Kidney epithelial cell (primary cell): ENCODE data around the gene CEP120. TPM values are rescaled to one million over a fixed set of nuclear protein-coding genes. Genes with fewer than 3 reads are reported as not detected.

Source experiments
- DNase-seq: peaks from one replicate; pipeline ENCODE4 v3.0.0-alpha.2; 2010; ENCODE audit warnings: low read depth
- H3K27me3 ChIP-seq: 2 replicates; pipeline ENCODE4 v1.6.0; 2011; ENCODE audit warnings: low read length; ENCODE audit not compliant: control insufficient read depth, insufficient read depth
- H3K36me3 ChIP-seq: 2 replicates; pipeline ENCODE4 v1.5.1; 2011; ENCODE audit warnings: low read length; ENCODE audit not compliant: control insufficient read depth, insufficient read depth
- H3K4me3 ChIP-seq: 2 replicates; pipeline ENCODE4 v1.5.1; 2011; ENCODE audit warnings: low read depth, mild to moderate bottlenecking, control low read depth, low read length
- total RNA-seq: library from RNA; depleted of rRNA; stranded (reverse); fragments of >200 nt; gene quantifications from 2 replicates; pipeline ENCODE4 v1.2.3, GENCODE V29; 2015
- TF ChIP-seq, protein P1 (sequence below): IDR thresholded peaks from 2 replicates; pipeline ENCODE4 v1.5.1; 2011; ENCODE audit warnings: mild to moderate bottlenecking, moderate library complexity, low read length, control low read depth, inconsistent platforms; ENCODE audit not compliant: insufficient read depth, poor library complexity, severe bottlenecking

CEP120 gene
- total RNA-seq, 1 donor from 2014 or later: 20.1 TPM

DNA sequence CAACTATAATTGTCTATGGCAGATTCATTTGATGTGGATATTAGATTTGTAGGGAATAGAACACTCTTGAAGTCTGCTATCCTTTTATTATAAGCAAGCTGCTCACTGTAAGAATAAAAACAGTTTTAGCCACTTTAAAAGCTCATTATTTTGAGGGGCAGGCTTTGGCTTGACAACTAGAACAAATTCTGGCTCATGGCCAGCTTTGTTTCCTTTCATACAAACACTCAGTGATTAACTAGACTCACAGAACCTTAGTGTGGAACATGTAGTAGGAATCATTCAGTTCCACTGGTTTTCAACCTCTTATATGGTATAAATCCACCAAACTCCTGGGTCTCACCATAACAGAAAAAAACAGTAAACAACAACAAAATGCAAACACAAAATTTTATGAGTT lies 27.4 kb upstream of the CEP120 start:
- Histone ChIP-seq H3K36me3 (no peaks in the 10 kb centered on the region), H3K27me3 (no peaks in the 10 kb centered on the region), H3K4me3 (no peak overlapping the region)
- no peak for DNase-seq
- TF ChIP-seq, protein P1, sequence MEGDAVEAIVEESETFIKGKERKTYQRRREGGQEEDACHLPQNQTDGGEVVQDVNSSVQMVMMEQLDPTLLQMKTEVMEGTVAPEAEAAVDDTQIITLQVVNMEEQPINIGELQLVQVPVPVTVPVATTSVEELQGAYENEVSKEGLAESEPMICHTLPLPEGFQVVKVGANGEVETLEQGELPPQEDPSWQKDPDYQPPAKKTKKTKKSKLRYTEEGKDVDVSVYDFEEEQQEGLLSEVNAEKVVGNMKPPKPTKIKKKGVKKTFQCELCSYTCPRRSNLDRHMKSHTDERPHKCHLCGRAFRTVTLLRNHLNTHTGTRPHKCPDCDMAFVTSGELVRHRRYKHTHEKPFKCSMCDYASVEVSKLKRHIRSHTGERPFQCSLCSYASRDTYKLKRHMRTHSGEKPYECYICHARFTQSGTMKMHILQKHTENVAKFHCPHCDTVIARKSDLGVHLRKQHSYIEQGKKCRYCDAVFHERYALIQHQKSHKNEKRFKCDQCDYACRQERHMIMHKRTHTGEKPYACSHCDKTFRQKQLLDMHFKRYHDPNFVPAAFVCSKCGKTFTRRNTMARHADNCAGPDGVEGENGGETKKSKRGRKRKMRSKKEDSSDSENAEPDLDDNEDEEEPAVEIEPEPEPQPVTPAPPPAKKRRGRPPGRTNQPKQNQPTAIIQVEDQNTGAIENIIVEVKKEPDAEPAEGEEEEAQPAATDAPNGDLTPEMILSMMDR: no peak

DNA sequence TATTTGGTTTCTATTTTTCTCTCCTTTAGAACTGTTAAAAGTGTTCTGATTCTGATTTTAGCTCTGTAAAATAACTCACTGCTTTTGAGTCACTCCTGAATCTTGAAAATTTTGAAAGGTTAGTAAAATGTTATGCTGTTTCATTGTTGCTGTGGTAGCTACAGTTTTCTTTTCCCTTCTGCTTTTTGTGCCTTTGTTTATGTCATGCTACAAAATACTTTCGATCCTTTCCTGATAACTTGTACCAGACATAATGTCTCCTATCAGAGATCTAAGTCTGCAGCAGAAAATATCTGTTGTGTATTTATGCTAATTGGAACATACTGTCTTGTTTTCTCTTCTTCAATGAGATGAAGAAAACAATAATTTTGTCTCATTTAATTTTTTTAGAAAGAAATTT lies 26.9 kb upstream of the CEP120 start:
- Histone ChIP-seq H3K27me3 (no peaks in the 10 kb centered on the region), H3K36me3 (no peaks in the 10 kb centered on the region), H3K4me3 (no peak overlapping the region)
- TF ChIP-seq, protein P1: no peak
- DNase-seq: no peak

DNA sequence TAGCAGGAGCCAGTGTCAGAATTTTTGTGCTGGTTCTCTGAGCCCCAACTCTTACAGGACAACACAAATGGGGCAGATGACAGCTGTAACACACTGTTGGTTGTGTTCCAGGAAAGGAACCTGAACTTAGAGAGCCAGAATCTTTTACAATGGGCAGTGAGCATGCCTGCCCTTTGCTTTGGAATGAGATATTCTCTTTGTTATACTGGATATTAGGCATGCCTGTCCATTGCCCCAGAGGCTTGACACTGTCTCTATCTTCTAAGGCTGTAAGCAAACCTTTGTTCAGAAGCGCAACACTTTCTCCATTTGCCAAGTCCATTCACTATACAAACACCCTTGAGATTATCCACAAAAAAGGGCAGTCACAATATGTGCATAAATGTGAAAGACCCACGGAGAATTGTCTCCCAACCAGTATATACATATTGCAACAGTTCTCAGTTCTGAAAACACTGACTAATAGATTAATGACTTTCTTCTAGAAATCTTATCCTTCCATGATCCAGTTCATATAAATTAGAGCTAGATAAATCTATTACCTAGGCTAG lies 26.3 kb upstream of the CEP120 start:
- Histone ChIP-seq H3K36me3 (no peaks in the 10 kb centered on the region), H3K27me3 (no peaks in the 10 kb centered on the region), H3K4me3 (no peak overlapping the region)
- TF ChIP-seq, protein P1: no peak
- no peak for DNase-seq

DNA sequence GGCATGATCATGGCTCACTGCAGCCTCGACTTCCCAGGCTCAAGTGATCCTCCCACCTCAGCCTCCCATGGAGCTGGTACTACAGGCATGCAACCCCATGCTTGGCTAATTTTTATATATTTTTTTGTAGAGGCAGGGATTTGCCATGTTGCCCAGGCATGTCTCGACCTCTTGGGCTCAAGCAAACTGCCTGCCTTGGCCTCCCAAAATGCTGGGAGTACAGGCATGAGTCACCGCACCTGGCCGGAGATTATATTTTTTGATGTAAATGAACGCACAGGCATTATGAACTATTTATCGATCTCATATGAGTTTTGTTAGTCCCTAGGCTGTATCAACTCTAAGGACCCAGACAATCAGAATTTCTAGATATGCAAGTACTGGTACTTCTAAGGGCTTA lies 25.5 kb upstream of the CEP120 start:
- Histone ChIP-seq H3K36me3 (no peaks in the 10 kb centered on the region), H3K4me3 (no peak overlapping the region), H3K27me3 (no peaks in the 10 kb centered on the region)
- DNase-seq: no peak
- TF ChIP-seq, protein P1: no peak

DNA sequence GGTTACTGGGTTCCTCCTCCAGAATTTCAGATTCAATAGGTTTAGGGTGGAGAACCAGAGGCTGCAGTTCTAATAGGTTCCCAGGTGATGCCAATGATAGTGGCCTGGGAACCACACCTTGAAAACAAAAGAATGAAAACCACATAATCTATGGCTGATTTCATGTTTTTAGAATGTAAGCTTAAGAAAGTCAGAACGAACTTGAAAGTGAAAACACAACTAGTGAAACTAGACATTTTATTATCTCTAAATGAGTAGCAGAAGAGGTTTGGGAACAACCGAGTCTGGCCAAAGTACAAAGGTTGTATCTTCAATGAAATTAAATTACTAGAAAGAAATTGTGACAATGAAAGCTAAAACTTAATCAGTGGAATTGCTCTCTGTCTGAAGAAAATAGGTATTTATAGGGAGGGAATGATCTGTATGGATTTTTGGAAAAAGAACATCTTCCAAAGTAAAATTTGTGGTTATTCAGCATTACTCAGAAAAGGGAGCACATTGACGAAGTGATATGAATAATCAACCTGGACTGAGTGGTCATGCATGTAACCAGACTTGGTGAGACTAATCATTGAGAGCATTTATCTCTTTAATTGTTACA lies 24.9 kb upstream of the CEP120 start:
- TF ChIP-seq, protein P1: no peak
- H3K4me3 ChIP-seq: no peak overlapping the region

DNA sequence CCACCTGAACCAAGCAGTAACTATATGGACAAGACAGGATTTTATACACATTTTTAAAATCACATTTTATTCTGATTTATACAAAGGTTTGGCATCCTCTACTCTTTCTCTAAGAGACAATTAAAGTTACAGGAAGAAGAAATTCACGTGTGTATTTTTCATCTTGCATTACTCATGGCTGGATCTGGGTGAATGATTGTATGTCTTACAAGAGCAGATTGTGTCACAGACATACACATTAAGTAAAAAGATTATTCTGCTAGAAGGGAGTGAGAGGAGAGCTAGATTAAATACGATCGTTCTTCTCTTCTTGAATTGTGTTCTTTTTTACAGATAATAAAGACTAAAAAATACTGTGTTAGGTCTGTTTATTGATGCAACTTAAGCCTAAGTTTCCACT lies 20.8 kb upstream of the CEP120 start:
- no peak for DNase-seq
- TF ChIP-seq, protein P1: no peak
- Histone ChIP-seq H3K27me3 (no peaks in the 10 kb centered on the region), H3K4me3 (no peak overlapping the region), H3K36me3 (no peaks in the 10 kb centered on the region)

More for the DNA sequence above, 24.9 kb upstream of the CEP120 start:
- DNase-seq: no peak
- Histone ChIP-seq H3K36me3 (no peaks in the 10 kb centered on the region), H3K27me3 (no peaks in the 10 kb centered on the region)
